ENCODE measurements around the gene SSPN.

SSPN gene

GRCh38 chr12:26247873-26248272, 52.5 kb downstream of the SSPN start:
- TF ChIP-seq PKNOX1 (IDR thresholded peaks at IDR 0.05) (no peak), SUZ12 (IDR thresholded peaks at IDR 0.05) (no peak), ZNF384 (IDR thresholded peaks at IDR 0.05) (no peak), ARNT (IDR thresholded peaks at IDR 0.05) (no peak), FOXA1 (IDR thresholded peaks at IDR 0.05) (no peak), L3MBTL2 (conservative IDR thresholded peaks at IDR 0.05) (no peak), HDGF (IDR thresholded peaks at IDR 0.05; ENCODE audit: borderline replicate concordance) (no peak), FOXM1 (IDR thresholded peaks at IDR 0.05; ENCODE audit: borderline replicate concordance) (no peak), CTBP1 (IDR thresholded peaks at IDR 0.05; ENCODE audit: borderline replicate concordance) (no peak), FOXK2 (IDR thresholded peaks at IDR 0.05) (no peak), SP1 (IDR thresholded peaks at IDR 0.05) (no peak), BHLHE40 (IDR thresholded peaks at IDR 0.05; ENCODE audit: borderline replicate concordance) (no peak), NFRKB (IDR thresholded peaks at IDR 0.05) (no peak), LEF1 (IDR thresholded peaks at IDR 0.05; ENCODE audit: borderline replicate concordance) (no peak), ELF4 (IDR thresholded peaks at IDR 0.05) (no peak), TARDBP (IDR thresholded peaks at IDR 0.05) (no peak)
- POLR2A ChIA-PET, result no interaction called here
- CTCF ChIA-PET, result no interaction called here
- DNase-seq (ENCODE audit: extremely low spot score), result no peak

- TF ChIP-seq SP1 (IDR thresholded peaks at IDR 0.05), result no peak
- TF ChIP-seq PKNOX1 (IDR thresholded peaks at IDR 0.05), result no peak
- no peak for TF ChIP-seq ZNF384 (IDR thresholded peaks at IDR 0.05)
- TF ChIP-seq L3MBTL2 (conservative IDR thresholded peaks at IDR 0.05), result no peak
- TF ChIP-seq ARNT (IDR thresholded peaks at IDR 0.05), result no peak
- no peak for TF ChIP-seq FOXM1 (IDR thresholded peaks at IDR 0.05; ENCODE audit: borderline replicate concordance)
- TF ChIP-seq TARDBP (IDR thresholded peaks at IDR 0.05), result no peak
- TF ChIP-seq FOXK2 (IDR thresholded peaks at IDR 0.05), result no peak
- TF ChIP-seq BHLHE40 (IDR thresholded peaks at IDR 0.05; ENCODE audit: borderline replicate concordance), result no peak
- no peak for TF ChIP-seq SUZ12 (IDR thresholded peaks at IDR 0.05)
- no peak for TF ChIP-seq HDGF (IDR thresholded peaks at IDR 0.05; ENCODE audit: borderline replicate concordance)
- no peak for TF ChIP-seq LEF1 (IDR thresholded peaks at IDR 0.05; ENCODE audit: borderline replicate concordance)
- DNase-seq (ENCODE audit: extremely low spot score), result no peak
- CTCF ChIA-PET, result no interaction called here
- POLR2A ChIA-PET, result no interaction called here
Measured at GRCh38 chr12:26250801-26251200, 55.4 kb downstream of the SSPN start.

GRCh38 chr12:26251600-26251999, 56.2 kb downstream of the SSPN start:
- TF ChIP-seq FOXM1 (IDR thresholded peaks at IDR 0.05; ENCODE audit: borderline replicate concordance), result no peak
- TF ChIP-seq BHLHE40 (IDR thresholded peaks at IDR 0.05; ENCODE audit: borderline replicate concordance), result no peak
- no peak for TF ChIP-seq ZNF384 (IDR thresholded peaks at IDR 0.05)
- no peak for TF ChIP-seq FOXK2 (IDR thresholded peaks at IDR 0.05)
- TF ChIP-seq FOXA1 (IDR thresholded peaks at IDR 0.05), result no peak
- TF ChIP-seq TARDBP (IDR thresholded peaks at IDR 0.05), result no peak
- TF ChIP-seq NFRKB (IDR thresholded peaks at IDR 0.05), result no peak
- no peak for TF ChIP-seq ARNT (IDR thresholded peaks at IDR 0.05)
- no peak for TF ChIP-seq CTBP1 (IDR thresholded peaks at IDR 0.05; ENCODE audit: borderline replicate concordance)
- no peak for TF ChIP-seq LEF1 (IDR thresholded peaks at IDR 0.05; ENCODE audit: borderline replicate concordance)
- no peak for TF ChIP-seq HDGF (IDR thresholded peaks at IDR 0.05; ENCODE audit: borderline replicate concordance)
- TF ChIP-seq SUZ12 (IDR thresholded peaks at IDR 0.05), result no peak
- TF ChIP-seq SP1 (IDR thresholded peaks at IDR 0.05), result no peak
- TF ChIP-seq L3MBTL2 (conservative IDR thresholded peaks at IDR 0.05), result no peak
- TF ChIP-seq PKNOX1 (IDR thresholded peaks at IDR 0.05), result no peak
- TF ChIP-seq ELF4 (IDR thresholded peaks at IDR 0.05), result no peak
- CTCF ChIA-PET, result no interaction called here
- no peak for DNase-seq (ENCODE audit: extremely low spot score)
- POLR2A ChIA-PET, result no interaction called here

GRCh38 chr12:26252946-26253345, 57.6 kb downstream of the SSPN start:
- no peak for DNase-seq (ENCODE audit: extremely low spot score)
- no peak for TF ChIP-seq SUZ12 (IDR thresholded peaks at IDR 0.05)
- no peak for TF ChIP-seq LEF1 (IDR thresholded peaks at IDR 0.05; ENCODE audit: borderline replicate concordance)
- no peak for TF ChIP-seq PKNOX1 (IDR thresholded peaks at IDR 0.05)
- no peak for TF ChIP-seq ZNF384 (IDR thresholded peaks at IDR 0.05)
- TF ChIP-seq ARNT (IDR thresholded peaks at IDR 0.05), result no peak
- no peak for TF ChIP-seq FOXA1 (IDR thresholded peaks at IDR 0.05)
- TF ChIP-seq HDGF (IDR thresholded peaks at IDR 0.05; ENCODE audit: borderline replicate concordance), result no peak
- no peak for TF ChIP-seq SP1 (IDR thresholded peaks at IDR 0.05)
- no peak for TF ChIP-seq TARDBP (IDR thresholded peaks at IDR 0.05)
- no peak for TF ChIP-seq CTBP1 (IDR thresholded peaks at IDR 0.05; ENCODE audit: borderline replicate concordance)
- no peak for TF ChIP-seq L3MBTL2 (conservative IDR thresholded peaks at IDR 0.05)
- no peak for TF ChIP-seq ELF4 (IDR thresholded peaks at IDR 0.05)
- no peak for TF ChIP-seq BHLHE40 (IDR thresholded peaks at IDR 0.05; ENCODE audit: borderline replicate concordance)
- TF ChIP-seq FOXK2 (IDR thresholded peaks at IDR 0.05), result no peak
- TF ChIP-seq FOXM1 (IDR thresholded peaks at IDR 0.05; ENCODE audit: borderline replicate concordance), result no peak
- TF ChIP-seq NFRKB (IDR thresholded peaks at IDR 0.05), result no peak
- CTCF ChIA-PET, result no interaction called here
- POLR2A ChIA-PET, result no interaction called here

- ChIA-PET POLR2A (no interaction called here), CTCF (no interaction called here)
- TF ChIP-seq LEF1 (IDR thresholded peaks at IDR 0.05; ENCODE audit: borderline replicate concordance), result no peak
- TF ChIP-seq FOXK2 (IDR thresholded peaks at IDR 0.05), result no peak
- TF ChIP-seq ELF4 (IDR thresholded peaks at IDR 0.05), result no peak
- no peak for TF ChIP-seq CTBP1 (IDR thresholded peaks at IDR 0.05; ENCODE audit: borderline replicate concordance)
- TF ChIP-seq FOXA1 (IDR thresholded peaks at IDR 0.05), result no peak
- TF ChIP-seq BHLHE40 (IDR thresholded peaks at IDR 0.05; ENCODE audit: borderline replicate concordance), result no peak
- no peak for TF ChIP-seq SP1 (IDR thresholded peaks at IDR 0.05)
- no peak for TF ChIP-seq ZNF384 (IDR thresholded peaks at IDR 0.05)
- no peak for TF ChIP-seq FOXM1 (IDR thresholded peaks at IDR 0.05; ENCODE audit: borderline replicate concordance)
- TF ChIP-seq NFRKB (IDR thresholded peaks at IDR 0.05), result no peak
- TF ChIP-seq L3MBTL2 (conservative IDR thresholded peaks at IDR 0.05), result no peak
- no peak for TF ChIP-seq ARNT (IDR thresholded peaks at IDR 0.05)
- DNase-seq (ENCODE audit: extremely low spot score), result no peak
Measured at GRCh38 chr12:26255893-26256645, 60.7 kb downstream of the SSPN start.

Measured in HEK293T (cell line).